GM10266 (cell line): Measurements from ENCODE around the gene SIK1.

Source experiments
- DNase-seq: peaks from one replicate; pipeline ENCODE4 v3.0.0; 2012; ENCODE audit errors: extremely low spot score
- TF ChIP-seq, protein P1 (sequence below): IDR thresholded peaks from 2 replicates; pipeline ENCODE4 v1.5.1; 2012; ENCODE audit warnings: mild to moderate bottlenecking, low read depth; ENCODE audit not compliant: control insufficient read depth, insufficient read depth; ENCODE audit errors: missing control alignments

SIK1 gene

DNA sequence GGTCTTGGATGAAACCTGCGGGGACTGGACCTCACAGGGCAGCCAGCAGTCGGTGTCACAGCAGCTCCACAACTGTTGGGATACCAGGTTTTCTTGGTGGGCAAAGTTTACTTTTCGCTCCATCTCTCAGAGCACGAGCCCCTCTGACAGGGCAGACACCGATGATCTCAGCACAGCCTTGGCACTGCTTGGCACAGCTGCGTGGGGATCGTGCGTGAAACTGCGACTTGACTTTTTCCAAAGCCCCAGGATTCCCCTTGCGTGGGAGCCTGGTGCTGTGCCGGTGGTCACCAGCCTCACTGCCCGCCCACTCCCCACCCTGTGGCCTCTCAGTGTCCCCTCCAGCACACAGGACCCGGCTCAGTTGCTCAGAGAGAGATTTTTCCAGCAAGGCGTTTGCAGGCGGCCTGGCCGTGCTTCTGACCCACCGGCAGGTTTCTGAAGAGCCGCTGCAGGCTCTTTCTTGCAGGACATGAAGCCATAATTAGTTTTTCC, 57.3 kb downstream of the SIK1 start:
- DNase-seq, result no peak
- TF ChIP-seq, protein P1, sequence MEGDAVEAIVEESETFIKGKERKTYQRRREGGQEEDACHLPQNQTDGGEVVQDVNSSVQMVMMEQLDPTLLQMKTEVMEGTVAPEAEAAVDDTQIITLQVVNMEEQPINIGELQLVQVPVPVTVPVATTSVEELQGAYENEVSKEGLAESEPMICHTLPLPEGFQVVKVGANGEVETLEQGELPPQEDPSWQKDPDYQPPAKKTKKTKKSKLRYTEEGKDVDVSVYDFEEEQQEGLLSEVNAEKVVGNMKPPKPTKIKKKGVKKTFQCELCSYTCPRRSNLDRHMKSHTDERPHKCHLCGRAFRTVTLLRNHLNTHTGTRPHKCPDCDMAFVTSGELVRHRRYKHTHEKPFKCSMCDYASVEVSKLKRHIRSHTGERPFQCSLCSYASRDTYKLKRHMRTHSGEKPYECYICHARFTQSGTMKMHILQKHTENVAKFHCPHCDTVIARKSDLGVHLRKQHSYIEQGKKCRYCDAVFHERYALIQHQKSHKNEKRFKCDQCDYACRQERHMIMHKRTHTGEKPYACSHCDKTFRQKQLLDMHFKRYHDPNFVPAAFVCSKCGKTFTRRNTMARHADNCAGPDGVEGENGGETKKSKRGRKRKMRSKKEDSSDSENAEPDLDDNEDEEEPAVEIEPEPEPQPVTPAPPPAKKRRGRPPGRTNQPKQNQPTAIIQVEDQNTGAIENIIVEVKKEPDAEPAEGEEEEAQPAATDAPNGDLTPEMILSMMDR, result no peak

DNA sequence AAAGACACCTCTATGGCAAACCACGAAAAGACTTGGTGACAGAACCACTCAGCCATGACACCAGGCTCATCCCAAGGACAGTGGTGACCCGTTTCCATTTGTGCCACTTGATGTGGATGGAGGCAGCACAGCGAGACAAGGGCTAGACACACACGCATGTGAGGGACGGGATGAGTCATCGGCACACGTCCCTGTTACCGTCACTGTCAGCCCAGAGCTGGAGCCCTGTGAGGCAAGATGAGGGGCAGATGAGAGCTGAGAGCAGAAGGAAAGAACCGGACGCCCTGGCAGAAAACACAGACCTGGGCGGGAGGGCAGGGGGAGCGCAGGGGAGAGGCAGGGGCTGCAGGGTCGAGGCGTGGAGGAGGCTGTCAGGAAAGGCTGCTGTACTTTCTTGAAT, 57.8 kb downstream of the SIK1 start:
- no peak for DNase-seq

DNA sequence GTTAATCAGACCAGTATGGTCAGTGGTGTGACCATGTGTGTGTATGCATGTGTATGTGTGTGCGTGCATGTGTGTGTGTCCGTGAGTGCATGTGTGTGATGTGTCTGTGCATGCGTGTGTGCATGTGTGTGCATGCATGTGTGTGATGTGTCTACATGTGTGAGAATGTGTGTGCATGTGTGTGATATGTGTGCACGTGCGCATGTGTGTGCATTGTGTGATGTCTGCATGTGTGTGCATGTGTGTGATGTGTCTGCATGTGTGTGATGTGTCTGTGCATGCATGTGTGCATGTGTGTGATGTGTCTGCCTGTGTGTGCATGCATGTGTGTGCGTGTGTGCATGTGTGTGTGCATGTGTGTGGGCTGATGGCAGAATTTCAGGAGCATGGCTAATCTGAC, 58.2 kb downstream of the SIK1 start:
- no peak for DNase-seq
- TF ChIP-seq, protein P1, result no peak

More for the DNA sequence above, 57.8 kb downstream of the SIK1 start:
- TF ChIP-seq, protein P1, result no peak

DNA sequence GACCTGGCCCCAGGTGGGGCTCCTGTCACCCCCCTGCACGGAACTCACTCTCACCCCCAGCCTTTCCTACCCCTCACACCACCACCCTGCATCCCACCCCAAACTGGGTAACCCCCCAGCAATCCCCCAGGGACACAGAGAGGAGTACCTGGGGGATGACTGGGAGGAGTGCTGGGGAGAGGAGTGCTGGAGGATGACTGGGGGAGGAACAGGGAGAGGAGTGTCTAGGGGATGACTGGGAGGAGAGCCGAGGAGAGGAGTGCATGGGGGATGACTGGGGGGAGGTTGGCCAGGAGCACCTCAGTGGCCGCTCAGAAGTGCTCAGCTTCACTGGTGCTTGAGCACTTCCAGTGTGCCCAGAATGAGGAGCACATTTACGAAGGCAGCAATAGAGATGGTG, 59.1 kb downstream of the SIK1 start:
- TF ChIP-seq, protein P1, result no peak
- no peak for DNase-seq

DNA sequence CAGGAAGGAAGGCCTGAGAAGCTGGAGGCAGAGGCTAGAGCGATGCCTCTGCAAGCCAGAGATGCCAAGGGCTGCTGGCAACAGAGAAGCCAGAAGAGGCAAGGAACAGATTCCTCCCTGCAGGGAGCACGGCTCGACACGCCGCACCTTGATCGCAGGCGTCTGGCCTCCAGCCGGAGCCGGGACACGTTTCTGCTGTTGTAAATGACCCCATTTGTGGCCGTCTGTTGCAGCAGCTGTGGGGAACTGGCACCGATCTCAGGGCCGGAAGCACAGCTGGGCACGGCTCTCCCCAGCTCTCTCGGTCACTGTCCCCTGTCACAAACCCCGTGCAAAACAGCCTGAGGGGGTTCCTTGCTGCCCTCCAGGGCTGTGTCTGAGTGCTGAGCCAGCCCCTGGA, 59.6 kb downstream of the SIK1 start:
- DNase-seq, result no peak
- TF ChIP-seq, protein P1, result no peak

DNA sequence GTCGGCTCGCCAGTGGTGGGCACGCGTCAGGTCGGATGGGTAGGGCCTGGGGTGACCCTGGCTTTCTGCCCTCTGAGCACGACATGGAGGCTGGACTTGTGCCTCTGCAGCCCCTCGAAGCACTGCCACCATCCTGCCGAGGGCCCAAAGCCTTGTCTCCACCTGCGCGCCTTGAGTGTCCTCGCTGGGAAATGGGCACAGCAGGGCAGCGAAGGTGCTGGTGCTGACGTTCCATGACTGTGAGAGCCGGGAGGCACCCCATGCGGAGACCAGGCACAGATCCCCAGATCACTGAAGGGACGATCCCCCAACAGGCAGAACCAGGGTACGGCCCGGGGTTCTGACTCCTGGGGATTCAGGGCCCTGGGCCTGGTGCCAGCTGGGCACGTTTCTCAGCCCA, 60.3 kb downstream of the SIK1 start:
- DNase-seq, result no peak
- TF ChIP-seq, protein P1, result no peak

DNA sequence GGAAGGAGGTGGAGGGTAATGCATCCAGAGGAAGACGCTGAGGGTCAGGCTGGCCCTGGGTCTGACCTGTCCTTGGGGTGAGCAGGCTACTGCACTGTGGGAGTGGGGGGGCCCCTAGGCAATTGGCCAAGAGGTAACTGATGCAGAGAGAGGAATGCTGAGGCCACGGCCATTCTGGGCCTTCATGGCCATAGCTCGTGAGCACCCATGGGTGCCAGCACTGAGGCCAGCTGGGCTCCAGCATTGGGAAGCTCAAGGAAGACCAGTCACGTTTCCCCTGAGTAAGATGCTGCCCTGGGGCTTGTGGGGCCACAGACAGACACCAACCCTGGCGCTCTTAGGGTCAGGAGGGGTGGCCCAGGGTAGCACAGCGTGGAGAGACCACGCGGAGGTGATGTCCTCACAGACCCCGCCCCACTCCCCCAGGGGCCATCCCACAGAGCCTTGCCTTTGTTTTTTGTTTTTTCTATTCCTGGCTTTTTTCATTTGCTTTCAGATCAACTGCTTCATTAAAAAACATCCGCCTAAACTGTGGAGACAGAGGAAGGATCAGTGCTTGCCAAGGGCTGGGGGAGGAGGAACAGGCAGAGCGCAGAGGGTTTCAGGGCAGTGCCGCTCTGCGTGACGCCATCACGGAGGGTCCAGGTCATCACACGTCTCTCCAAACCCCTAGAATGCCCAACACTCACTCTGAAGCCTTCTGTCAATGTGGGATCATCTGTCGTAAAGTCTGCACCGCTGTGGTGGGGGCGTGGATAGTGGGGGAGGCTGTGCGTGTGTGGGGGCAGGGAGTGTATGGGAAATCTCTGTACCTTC, 61.1 kb downstream of the SIK1 start:
- DNase-seq, result no peak
- TF ChIP-seq, protein P1, result no peak
